PFSK-1 (cell line): ENCODE results near the gene CEMIP.

Experiments used
- FOXP2 ChIP-seq: optimal IDR thresholded peaks from 2 replicates; pipeline ENCODE3; 2011; ENCODE audit warnings: borderline replicate concordance, control low read depth, inconsistent platforms; ENCODE audit not compliant: insufficient read depth; ENCODE audit errors: extremely low read length, extremely low read depth
- POLR2AphosphoS5 ChIP-seq: IDR thresholded peaks from 2 replicates; pipeline ENCODE4 v1.6.1; 2012; ENCODE audit warnings: low read depth, mild to moderate bottlenecking, control low read depth, low read length, moderate library complexity
- REST ChIP-seq, 2 experiments: IDR thresholded peaks; 2 replicates each; pipeline versions ENCODE4 v1.6.1 to v1.8.0; 2011 to 2012; ENCODE audit warnings: low read depth in 2 of 2, low read length in 2 of 2, control low read depth in 1 of 2, inconsistent platforms in 1 of 2, mild to moderate bottlenecking in 1 of 2, moderate library complexity in 1 of 2; ENCODE audit not compliant: insufficient read depth in 1 of 2
- SIN3A ChIP-seq: IDR thresholded peaks from 2 replicates; pipeline ENCODE4 v1.6.1; 2012; ENCODE audit warnings: mild to moderate bottlenecking, low read length, moderate library complexity, borderline replicate concordance; ENCODE audit not compliant: insufficient read depth
- TAF1 ChIP-seq: IDR thresholded peaks from 2 replicates; pipeline ENCODE4 v1.6.1; 2012; ENCODE audit warnings: low read length, control low read depth, borderline replicate concordance; ENCODE audit not compliant: insufficient read depth

CEMIP gene

GRCh38 chr15:80840182-80841130 is 61.3 kb downstream of the CEMIP start:
- TF ChIP-seq POLR2AphosphoS5 (no peak), FOXP2 (no peak), SIN3A (no peak), TAF1 (no peak), REST (IDR thresholded peaks at IDR 0.05; ENCODE audit: insufficient read depth in 1 of 2, low read depth in 2 of 2, low read length in 2 of 2) (no peak)

GRCh38 chr15:80841541-80841940 is 62.4 kb downstream of the CEMIP start:
- no peak for TF ChIP-seq TAF1
- TF ChIP-seq POLR2AphosphoS5: no peak
- TF ChIP-seq REST (IDR thresholded peaks at IDR 0.05; ENCODE audit: insufficient read depth in 1 of 2, low read depth in 2 of 2, low read length in 2 of 2): no peak
- TF ChIP-seq SIN3A: no peak
- no peak for TF ChIP-seq FOXP2

GRCh38 chr15:80844011-80844732 is 65.0 kb downstream of the CEMIP start:
- TF ChIP-seq REST (IDR thresholded peaks at IDR 0.05; ENCODE audit: insufficient read depth in 1 of 2, low read depth in 2 of 2, low read length in 2 of 2): no peak
- TF ChIP-seq FOXP2: no peak
- TF ChIP-seq TAF1: no peak
- no peak for TF ChIP-seq SIN3A
- TF ChIP-seq POLR2AphosphoS5: no peak

GRCh38 chr15:80846031-80846815 is 67.1 kb downstream of the CEMIP start:
- no peak for TF ChIP-seq TAF1

- no peak for TF ChIP-seq POLR2AphosphoS5
- no peak for TF ChIP-seq FOXP2
- no peak for TF ChIP-seq SIN3A
- TF ChIP-seq REST (IDR thresholded peaks at IDR 0.05; ENCODE audit: insufficient read depth in 1 of 2, low read depth in 2 of 2, low read length in 2 of 2): no peak
- no peak for TF ChIP-seq TAF1
Observed at GRCh38 chr15:80849308-80849707, 70.1 kb downstream of the CEMIP start.
